Neural progenitor cell (in vitro differentiated cells): Measurements from ENCODE around the gene IL11RA. TPM values are rescaled to one million over a fixed set of nuclear protein-coding genes. Genes with fewer than 3 reads are reported as not detected.

ENCODE experiments used
- DNase-seq: peaks from one replicate; pipeline ENCODE4 v3.0.0-alpha.2; 2016; ENCODE audit warnings: low spot score
- H2AFZ ChIP-seq: fragments of 200-600 bp; sonication (generic); replicated peaks from 2 replicates; pipeline ENCODE4 v1.6.1; 2016; ENCODE audit warnings: antibody characterized with exemption
- H3F3A ChIP-seq: fragments of 200-600 bp; sonication (generic); 2 replicates; pipeline ENCODE4 v1.6.1; 2016; ENCODE audit warnings: antibody characterized with exemption, low read depth
- H3K27ac ChIP-seq: fragments of 200-600 bp; sonication (generic); 2 replicates; pipeline ENCODE4 v1.5.1; 2016; ENCODE audit warnings: mild to moderate bottlenecking
- H3K27me3 ChIP-seq: fragments of 200-600 bp; sonication (generic); 2 replicates; pipeline ENCODE4 v1.6.1; 2016; ENCODE audit warnings: mild to moderate bottlenecking, moderate library complexity
- H3K36me3 ChIP-seq: fragments of 200-600 bp; sonication (generic); 2 replicates; pipeline ENCODE4 v1.5.1; 2016
- H3K4me1 ChIP-seq: fragments of 200-600 bp; sonication (generic); 2 replicates; pipeline ENCODE4 v1.6.1; 2016; ENCODE audit warnings: mixed run types
- H3K4me2 ChIP-seq: fragments of 200-600 bp; sonication (generic); 2 replicates; pipeline ENCODE4 v1.6.1; 2016
- H3K4me3 ChIP-seq: fragments of 200-600 bp; sonication (generic); 2 replicates; pipeline ENCODE4 v1.5.1; 2016
- H3K79me2 ChIP-seq: fragments of 200-600 bp; sonication (generic); 2 replicates; pipeline ENCODE4 v1.6.1; 2016; ENCODE audit warnings: low read depth
- H3K9ac ChIP-seq: fragments of 200-600 bp; sonication (generic); 2 replicates; pipeline ENCODE4 v1.6.1; 2016
- H3K9me3 ChIP-seq: fragments of 200-600 bp; sonication (generic); 2 replicates; pipeline ENCODE4 v1.5.1; 2016; ENCODE audit warnings: low read depth
- H4K20me1 ChIP-seq: fragments of 200-600 bp; sonication (generic); 2 replicates; pipeline ENCODE4 v1.6.1; 2016; ENCODE audit warnings: low read depth
- H3K27ac Mint-ChIP-seq: 3 replicates; pipeline ENCODE4 v1.8.0; 2021; ENCODE audit warnings: mixed read lengths
- H3K27me3 Mint-ChIP-seq: 2 replicates; pipeline ENCODE4 v1.8.0; 2022; ENCODE audit warnings: low read depth, mild to moderate bottlenecking, inconsistent platforms, moderate library complexity, mixed read lengths; ENCODE audit not compliant: insufficient read depth
- H3K36me3 Mint-ChIP-seq: 3 replicates; pipeline ENCODE4 v1.8.0; 2021; ENCODE audit warnings: mixed read lengths
- H3K4me1 Mint-ChIP-seq: 3 replicates; pipeline ENCODE4 v1.8.0; 2021; ENCODE audit warnings: mixed read lengths
- H3K4me3 Mint-ChIP-seq: 3 replicates; pipeline ENCODE4 v1.8.0; 2021; ENCODE audit warnings: mild to moderate bottlenecking, moderate library complexity, mixed read lengths
- H3K9me3 Mint-ChIP-seq: 3 replicates; pipeline ENCODE4 v1.8.0; 2020; ENCODE audit warnings: mixed read lengths
- EZH2 ChIP-seq: fragments of 200-600 bp; sonication (generic); IDR thresholded peaks from 2 replicates; pipeline ENCODE4 v1.6.1; 2017; ENCODE audit warnings: antibody characterized with exemption, mild to moderate bottlenecking, moderate library complexity
- EZH2phosphoT487 ChIP-seq: fragments of 200-600 bp; sonication (generic); IDR thresholded peaks from 2 replicates; pipeline ENCODE4 v1.6.1; 2017; ENCODE audit warnings: antibody characterized with exemption
- small RNA-seq: library from RNA; depleted of rRNA; stranded (forward); fragments of <200 nt; gene quantifications from one replicate; pipeline ENCODE3, GENCODE V24; 2015
- total RNA-seq: library from RNA; depleted of rRNA; stranded (reverse); fragments of >200 nt; gene quantifications from 2 replicates; pipeline ENCODE4 v1.2.3, GENCODE V29; 2015; ENCODE audit warnings: low replicate concordance
- TF ChIP-seq, protein P1 (sequence below): fragments of 200-600 bp; sonication (generic); IDR thresholded peaks from 2 replicates; pipeline ENCODE4 v1.5.1; 2017; ENCODE audit warnings: antibody characterized with exemption, mild to moderate bottlenecking

Gene IL11RA
- total RNA-seq, 1 donor from 2014 or later = 12.7 TPM

DNA sequence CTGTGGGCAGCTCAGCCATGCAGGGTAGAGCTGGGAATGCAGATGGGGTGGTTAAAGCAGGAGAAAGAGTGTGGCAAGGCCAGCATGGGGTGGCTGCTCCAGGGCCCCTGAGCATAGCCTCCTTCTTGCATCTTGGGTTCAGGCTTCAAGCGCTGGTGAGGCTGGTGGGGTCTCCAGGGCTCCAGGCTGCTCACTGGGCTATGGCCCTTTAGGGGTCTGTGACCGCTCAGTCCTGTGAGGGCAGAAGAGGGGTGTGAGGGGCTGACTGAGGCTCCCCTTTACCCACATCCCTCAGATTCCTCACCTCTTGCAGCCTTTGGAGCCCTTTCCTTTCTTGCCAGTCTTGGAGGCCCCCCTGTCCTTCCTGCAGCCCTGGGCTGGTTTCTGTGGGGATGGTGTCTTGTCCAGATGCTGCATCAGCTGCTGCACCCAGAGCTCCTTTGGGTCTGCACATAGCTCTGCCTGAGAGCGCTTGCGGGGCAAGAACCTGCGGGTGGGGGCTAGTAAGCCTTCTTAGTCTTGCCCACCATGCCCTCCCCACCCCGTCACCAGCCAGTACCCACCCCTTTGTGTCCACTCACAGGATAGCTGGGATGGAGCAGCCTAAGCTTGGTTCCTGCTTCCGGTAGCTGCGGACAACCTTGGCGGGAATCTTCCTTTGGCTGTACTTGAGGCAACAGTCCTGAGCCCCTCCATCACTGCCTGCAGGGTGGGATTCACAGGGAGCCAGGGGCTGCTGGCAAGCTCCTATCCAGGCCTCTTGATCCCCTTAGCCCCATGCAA is 57.4 kb downstream of the IL11RA start:
- no peak overlapping the region for H3K4me3 Mint-ChIP-seq
- no peaks in the 10 kb centered on the region for H3K9me3 ChIP-seq
- TF ChIP-seq, protein P1, sequence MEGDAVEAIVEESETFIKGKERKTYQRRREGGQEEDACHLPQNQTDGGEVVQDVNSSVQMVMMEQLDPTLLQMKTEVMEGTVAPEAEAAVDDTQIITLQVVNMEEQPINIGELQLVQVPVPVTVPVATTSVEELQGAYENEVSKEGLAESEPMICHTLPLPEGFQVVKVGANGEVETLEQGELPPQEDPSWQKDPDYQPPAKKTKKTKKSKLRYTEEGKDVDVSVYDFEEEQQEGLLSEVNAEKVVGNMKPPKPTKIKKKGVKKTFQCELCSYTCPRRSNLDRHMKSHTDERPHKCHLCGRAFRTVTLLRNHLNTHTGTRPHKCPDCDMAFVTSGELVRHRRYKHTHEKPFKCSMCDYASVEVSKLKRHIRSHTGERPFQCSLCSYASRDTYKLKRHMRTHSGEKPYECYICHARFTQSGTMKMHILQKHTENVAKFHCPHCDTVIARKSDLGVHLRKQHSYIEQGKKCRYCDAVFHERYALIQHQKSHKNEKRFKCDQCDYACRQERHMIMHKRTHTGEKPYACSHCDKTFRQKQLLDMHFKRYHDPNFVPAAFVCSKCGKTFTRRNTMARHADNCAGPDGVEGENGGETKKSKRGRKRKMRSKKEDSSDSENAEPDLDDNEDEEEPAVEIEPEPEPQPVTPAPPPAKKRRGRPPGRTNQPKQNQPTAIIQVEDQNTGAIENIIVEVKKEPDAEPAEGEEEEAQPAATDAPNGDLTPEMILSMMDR = no peak
- TF ChIP-seq EZH2phosphoT487 (no peak), EZH2 (no peak)
- no peaks in the 10 kb centered on the region for H3K36me3 ChIP-seq
- H3K27ac Mint-ChIP-seq = no peak overlapping the region
- H3K9ac ChIP-seq = no peak overlapping the region
- no peaks in the 10 kb centered on the region for H3K4me1 ChIP-seq
- H3K4me3 ChIP-seq = no peak overlapping the region
- no peaks in the 10 kb centered on the region for H3K4me1 Mint-ChIP-seq
- H3K36me3 Mint-ChIP-seq = no peaks in the 10 kb centered on the region
- H3K27ac ChIP-seq = no peak overlapping the region
- DNase-seq = no peak
- no peak overlapping the region for H3K4me2 ChIP-seq
- H3F3A ChIP-seq = no peaks in the 10 kb centered on the region
- H3K27me3 ChIP-seq = no peaks in the 10 kb centered on the region
- no peaks in the 10 kb centered on the region for H3K9me3 Mint-ChIP-seq
- H4K20me1 ChIP-seq = no peaks in the 10 kb centered on the region
- no peak overlapping the region for H2AFZ ChIP-seq
- peaks cover 2% of the 10 kb centered on the region for H3K27me3 Mint-ChIP-seq
- no peaks in the 10 kb centered on the region for H3K79me2 ChIP-seq

DNA sequence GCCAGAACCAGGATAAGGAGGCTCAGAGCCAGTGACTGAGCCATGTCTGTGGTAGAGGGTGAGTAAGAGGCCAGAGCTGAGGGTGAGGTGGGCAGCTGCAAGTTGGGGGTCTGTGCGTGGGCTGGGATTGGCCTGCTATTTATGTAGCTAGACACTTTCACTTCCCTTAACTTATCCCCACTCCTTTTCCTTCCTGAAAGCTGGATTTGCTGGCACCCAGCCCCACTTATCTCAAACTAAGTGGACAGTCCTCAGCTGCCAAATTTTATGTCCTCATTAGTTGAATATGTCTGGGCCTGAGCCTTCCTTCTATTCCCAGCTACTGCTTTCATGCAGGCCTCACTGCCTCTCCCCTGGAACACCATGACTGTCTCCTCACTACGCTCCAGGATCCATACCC is 58.0 kb downstream of the IL11RA start, which contains the start of gene CCL21:
CCL21 (minus strand) TSS at position 114 of the 400 bp plus-strand sequence; CDS start at position 44, 70 bp downstream.
- Mint-ChIP-seq H3K9me3 (no peaks in the 10 kb centered on the region), H3K36me3 (no peaks in the 10 kb centered on the region), H3K4me3 (no peak within 1 kb of the TSS), H3K4me1 (no peaks in the 10 kb centered on the region), H3K27me3 (peaks cover 2% of the 10 kb centered on the region), H3K27ac (no peak within 1 kb of the TSS)
- Histone ChIP-seq H4K20me1 (no peaks in the 10 kb centered on the region), H2AFZ (no peak within 1 kb of the TSS), H3K4me3 (no peak within 1 kb of the TSS), H3K27me3 (no peaks in the 10 kb centered on the region), H3K9ac (no peak within 1 kb of the TSS), H3K9me3 (no peaks in the 10 kb centered on the region), H3K4me1 (no peaks in the 10 kb centered on the region), H3K36me3 (no peaks in the 10 kb centered on the region), H3K27ac (no peak within 1 kb of the TSS), H3K4me2 (no peak within 1 kb of the TSS), H3F3A (no peaks in the 10 kb centered on the region), H3K79me2 (no peaks in the 10 kb centered on the region)
- TF ChIP-seq EZH2 = no peak
- TF ChIP-seq, protein P1 = no peak
- no peak for TF ChIP-seq EZH2phosphoT487
- DNase-seq = no peak

Small RNAs within 50 kb of the gene (small RNA-seq; reads per million reads assigned to genes)
- not detected for gene CCL27

Other genes starting within 250 kb of the IL11RA start
- gene FAM219A, start 193.6 kb upstream of the IL11RA start, total RNA-seq = 4.2 and 6.5 TPM in 2 replicates
- 0.52 and 1.3 TPM in 2 replicates for gene DNAI1, start 193.4 kb upstream of the IL11RA start, total RNA-seq
- gene ENHO, start 129.2 kb upstream of the IL11RA start, total RNA-seq = 4.4 and 21.3 TPM in 2 replicates
- gene CNTFR, start 62.5 kb upstream of the IL11RA start, total RNA-seq = 8.6 and 37.2 TPM in 2 replicates
- gene RPP25L, start 40.1 kb upstream of the IL11RA start, total RNA-seq = 17.4 and 40.1 TPM in 2 replicates
- 45.6 and 98.3 TPM in 2 replicates for gene DCTN3, start 31.7 kb upstream of the IL11RA start, total RNA-seq
- gene ARID3C, start 23.1 kb upstream of the IL11RA start, total RNA-seq = 4.7 and 5.3 TPM in 2 replicates
- 37.8 and 108 TPM in 2 replicates for gene SIGMAR1, start 14.4 kb upstream of the IL11RA start, total RNA-seq
- 32.1 and 43.7 TPM in 2 replicates for gene GALT, start 5.5 kb upstream of the IL11RA start, total RNA-seq
- 0.37 and 0.67 TPM in 2 replicates for gene CCL27, start 10.5 kb downstream of the IL11RA start, total RNA-seq
- gene CCL19, start 39.1 kb downstream of the IL11RA start, total RNA-seq = not detected in 2 replicates
- not detected in 2 replicates for gene CCL21, start 58.0 kb downstream of the IL11RA start, total RNA-seq